GM12873 (cell line): ENCODE measurements around the gene DNAJA3.

Experiments used
- TF ChIP-seq, protein P1 (sequence below): IDR thresholded peaks from 2 replicates; pipeline ENCODE4 v1.5.1; 2012; ENCODE audit warnings: low read depth, mild to moderate bottlenecking, moderate library complexity, low read length, control low read depth; ENCODE audit not compliant: insufficient read depth; ENCODE audit errors: missing control alignments

Gene DNAJA3

DNA sequence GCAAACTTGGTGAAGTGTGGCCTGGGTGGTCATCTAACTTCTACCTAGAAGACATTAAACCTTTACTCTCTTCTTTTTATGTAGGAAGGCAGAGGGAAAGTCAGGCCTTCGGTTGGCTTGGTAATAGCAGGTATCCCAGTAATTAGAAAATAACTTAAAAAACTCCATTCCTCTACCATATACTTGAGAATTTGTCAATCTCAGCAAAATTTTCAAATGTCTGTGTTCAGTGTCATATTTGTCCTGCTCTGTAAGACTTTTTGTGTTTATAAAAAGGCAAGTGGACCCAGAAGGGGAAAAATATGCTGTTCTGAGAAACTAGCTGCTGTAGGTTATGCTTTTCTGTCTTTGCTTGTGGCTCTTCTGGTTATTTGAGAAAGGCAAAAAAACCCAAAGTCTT is 56.3 kb downstream of the DNAJA3 start:
- TF ChIP-seq, protein P1, sequence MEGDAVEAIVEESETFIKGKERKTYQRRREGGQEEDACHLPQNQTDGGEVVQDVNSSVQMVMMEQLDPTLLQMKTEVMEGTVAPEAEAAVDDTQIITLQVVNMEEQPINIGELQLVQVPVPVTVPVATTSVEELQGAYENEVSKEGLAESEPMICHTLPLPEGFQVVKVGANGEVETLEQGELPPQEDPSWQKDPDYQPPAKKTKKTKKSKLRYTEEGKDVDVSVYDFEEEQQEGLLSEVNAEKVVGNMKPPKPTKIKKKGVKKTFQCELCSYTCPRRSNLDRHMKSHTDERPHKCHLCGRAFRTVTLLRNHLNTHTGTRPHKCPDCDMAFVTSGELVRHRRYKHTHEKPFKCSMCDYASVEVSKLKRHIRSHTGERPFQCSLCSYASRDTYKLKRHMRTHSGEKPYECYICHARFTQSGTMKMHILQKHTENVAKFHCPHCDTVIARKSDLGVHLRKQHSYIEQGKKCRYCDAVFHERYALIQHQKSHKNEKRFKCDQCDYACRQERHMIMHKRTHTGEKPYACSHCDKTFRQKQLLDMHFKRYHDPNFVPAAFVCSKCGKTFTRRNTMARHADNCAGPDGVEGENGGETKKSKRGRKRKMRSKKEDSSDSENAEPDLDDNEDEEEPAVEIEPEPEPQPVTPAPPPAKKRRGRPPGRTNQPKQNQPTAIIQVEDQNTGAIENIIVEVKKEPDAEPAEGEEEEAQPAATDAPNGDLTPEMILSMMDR, result no peak

DNA sequence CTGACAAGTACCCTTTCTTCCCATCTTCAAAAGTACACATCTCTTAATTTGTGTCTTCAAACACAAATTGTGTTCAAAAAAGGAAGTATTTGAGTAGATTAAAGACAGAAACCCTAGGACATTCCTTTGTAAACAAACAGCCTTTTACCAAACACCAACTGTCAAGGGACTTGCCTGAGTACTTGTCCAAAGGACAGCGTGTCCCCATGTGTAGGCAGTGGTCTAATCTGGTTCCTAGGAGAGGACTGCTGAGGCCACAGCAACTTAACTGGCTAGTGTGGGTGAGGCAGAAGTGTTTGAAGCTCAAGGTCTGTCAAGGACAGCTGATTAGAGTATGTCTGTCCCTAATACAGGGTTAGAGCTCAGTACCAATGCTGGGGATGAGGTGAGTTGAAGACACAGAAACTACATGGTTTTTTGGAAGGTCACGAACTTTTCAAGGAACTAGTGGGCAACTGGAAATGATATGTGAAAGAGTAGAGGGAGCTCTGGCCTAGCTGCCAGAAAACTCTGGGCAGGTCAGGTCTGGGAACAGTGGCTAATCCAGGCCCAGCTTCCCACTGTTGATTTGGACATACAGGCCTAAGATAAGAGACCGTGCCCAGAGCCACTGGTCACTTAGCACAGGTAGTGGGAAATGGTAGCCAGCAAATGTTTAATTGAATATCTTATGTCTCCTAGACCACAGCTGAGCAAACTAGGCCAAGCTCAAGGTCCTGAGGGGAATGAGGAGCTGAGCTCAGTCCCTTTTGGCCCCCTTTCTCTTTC is 60.6 kb downstream of the DNAJA3 start:
- TF ChIP-seq, protein P1, result no peak

DNA sequence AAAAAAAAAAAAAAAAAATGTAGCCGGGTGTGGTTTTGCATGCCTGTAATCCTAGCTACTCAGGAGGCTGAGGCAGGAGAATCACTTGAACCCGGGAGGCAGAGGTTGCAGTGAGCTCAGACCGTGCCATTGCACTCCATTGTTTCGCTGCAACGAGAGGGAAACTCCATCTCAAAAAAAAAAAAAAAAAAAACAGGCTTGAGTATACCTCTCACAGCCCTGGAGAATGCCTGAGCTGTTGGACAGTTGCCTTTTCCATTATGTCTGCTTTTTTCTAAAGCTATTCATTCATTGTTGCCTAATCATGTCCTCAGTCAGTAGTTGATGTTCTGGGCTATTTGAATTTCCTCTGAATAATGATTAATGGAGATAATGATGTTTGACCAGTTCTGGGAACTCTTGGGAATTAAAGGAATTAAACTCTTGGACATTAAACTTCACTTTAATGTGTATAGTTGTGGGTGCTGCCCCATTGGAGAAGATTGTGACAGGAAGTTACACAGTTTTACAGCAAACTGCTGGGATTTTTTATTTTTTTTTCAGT is 62.4 kb downstream of the DNAJA3 start:
- TF ChIP-seq, protein P1, result no peak

DNA sequence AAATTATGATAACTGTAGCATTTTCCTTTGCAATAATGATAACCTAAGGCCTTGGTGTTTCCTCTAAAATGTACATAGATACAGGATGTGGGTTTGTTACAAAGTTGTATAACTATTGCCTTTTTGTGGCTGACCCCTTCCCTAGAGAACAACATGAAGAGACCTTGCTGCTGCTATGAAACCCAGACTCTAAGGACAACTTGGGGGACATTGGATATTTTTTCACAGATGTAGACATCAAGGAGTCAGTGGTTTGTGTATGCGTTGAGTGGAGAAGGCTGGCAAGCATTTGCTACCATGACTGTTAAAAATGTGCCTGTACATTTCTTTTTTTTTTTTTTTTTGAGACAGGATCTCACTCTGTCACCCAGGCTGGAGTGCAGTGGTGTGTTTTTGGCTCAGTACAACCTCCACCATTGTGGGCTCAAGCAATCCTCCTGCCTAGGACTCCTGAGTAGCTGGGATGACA is 62.9 kb downstream of the DNAJA3 start:
- TF ChIP-seq, protein P1, result no peak

DNA sequence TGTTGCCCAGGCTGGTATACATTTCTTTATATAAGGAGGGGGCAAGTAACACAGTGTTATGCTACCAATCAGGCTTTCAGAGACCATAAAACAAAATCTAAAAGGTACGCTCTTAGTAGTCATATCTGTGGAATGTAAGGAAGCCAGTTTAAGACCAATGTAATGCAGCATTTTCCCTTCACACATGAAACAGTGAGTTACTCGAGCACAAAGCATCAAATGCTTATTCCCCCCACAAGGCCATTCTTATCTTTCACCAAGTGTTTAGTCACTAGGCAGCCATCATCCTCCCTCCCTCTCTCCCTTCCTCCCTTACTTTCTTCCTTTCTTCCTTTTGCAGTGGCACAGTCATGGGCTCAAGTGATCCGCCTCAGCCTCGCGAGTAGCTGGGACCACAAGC is 63.4 kb downstream of the DNAJA3 start:
- TF ChIP-seq, protein P1, result no peak

DNA sequence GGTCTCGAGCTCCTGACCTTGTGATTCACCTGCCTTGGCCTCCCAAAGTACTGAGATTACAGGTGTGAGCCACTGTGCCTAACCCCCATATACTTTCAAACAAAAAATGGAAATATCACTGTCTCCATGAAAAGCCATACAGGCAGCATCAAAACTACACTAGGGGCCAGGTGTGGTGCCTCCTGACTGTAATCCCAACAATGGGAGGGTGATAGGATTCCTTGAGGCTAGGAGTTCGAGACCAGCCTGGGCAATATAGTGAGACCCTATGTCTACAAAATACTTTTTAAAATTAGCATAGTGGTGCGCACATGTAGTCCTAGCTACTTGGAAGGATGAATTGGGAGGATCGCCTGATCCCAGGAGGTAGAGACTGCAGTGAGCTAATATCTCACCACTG is 66.2 kb downstream of the DNAJA3 start:
- TF ChIP-seq, protein P1, result no peak

DNA sequence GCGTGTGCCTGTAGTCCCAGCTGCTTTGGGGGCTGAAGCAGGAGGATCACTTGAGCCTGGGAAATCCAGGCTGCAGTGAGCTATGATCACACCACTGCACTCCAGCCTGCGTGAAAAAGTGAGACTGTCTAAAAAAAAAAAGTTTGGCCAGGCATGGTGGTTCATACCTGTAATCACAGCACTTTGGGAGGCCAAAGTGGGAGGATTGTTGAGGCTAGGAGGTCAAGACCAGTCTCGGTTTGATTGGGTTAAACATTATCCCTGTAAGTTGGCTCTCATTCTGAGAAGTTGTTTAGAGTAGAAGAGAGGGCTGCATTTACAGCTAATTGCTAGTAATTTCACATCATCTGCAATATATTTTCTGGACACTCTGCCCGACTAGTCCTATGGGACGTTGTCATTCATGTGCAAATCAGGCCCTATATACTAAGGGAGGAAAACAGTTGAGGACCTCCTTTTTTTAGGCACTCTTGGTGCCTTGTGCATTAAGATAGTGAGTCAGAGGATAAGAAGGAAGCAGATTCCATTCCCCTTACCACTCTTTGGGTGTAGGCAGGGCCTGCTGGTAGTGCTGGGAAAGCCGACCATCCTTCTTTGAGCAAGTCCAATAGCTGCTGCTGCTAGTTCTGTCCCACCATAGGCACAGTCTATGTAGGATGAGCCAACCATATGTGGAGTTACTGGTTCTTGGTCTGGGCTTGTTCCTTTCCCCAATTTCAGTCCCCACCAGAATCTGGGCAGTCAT is 69.2 kb downstream of the DNAJA3 start:
- TF ChIP-seq, protein P1, result no peak
